MCF 10A (cell line): Measurements from ENCODE around the gene SLC35A1. TPM values are rescaled to one million over a fixed set of nuclear protein-coding genes. Genes with fewer than 3 reads are reported as not detected.
A peak's percentile ranks its signal among the peaks of the same experiment; 100 is the strongest.

Experiments used
- BruUV-seq: library from RNA; stranded (reverse); fragments of 400-500 nt; replicated peaks from 2 replicates; lab custom pipeline; 2021; lab: Mats Ljungman, UMichigan
- CTCF ChIA-PET: fragments of 300-600 bp; sonication (Branson Sonifier 250); formaldehyde crosslinking; extraction: SDS; loops from one replicate; lab custom pipeline; 2021; ENCODE audit warnings: antibody characterized with exemption, inconsistent platforms; lab: Yijun Ruan, JAX
- POLR2A ChIA-PET: fragments of 300-600, 350-650 bp; sonication (Branson Sonifier 250); formaldehyde crosslinking; extraction: SDS; loops from one replicate; lab custom pipeline; 2020; ENCODE audit warnings: antibody characterized with exemption, inconsistent platforms; lab: Yijun Ruan, JAX
- DNase-seq: peaks from one replicate; pipeline ENCODE4 v3.0.0-alpha.2; 2018; ENCODE audit not compliant: unreplicated experiment
- H3K27ac Mint-ChIP-seq: one replicate; pipeline ENCODE4 v1.8.0; 2022; ENCODE audit warnings: mild to moderate bottlenecking, low read depth, mixed read lengths; ENCODE audit not compliant: unreplicated experiment
- H3K27me3 Mint-ChIP-seq: one replicate; pipeline ENCODE4 v1.8.0; 2022; ENCODE audit warnings: mixed read lengths; ENCODE audit not compliant: insufficient read depth, unreplicated experiment
- H3K36me3 Mint-ChIP-seq: one replicate; pipeline ENCODE4 v1.8.0; 2022; ENCODE audit warnings: mild to moderate bottlenecking, moderate library complexity, mixed read lengths; ENCODE audit not compliant: insufficient read depth, unreplicated experiment
- H3K4me1 Mint-ChIP-seq: one replicate; pipeline ENCODE4 v1.8.0; 2022; ENCODE audit warnings: mixed read lengths; ENCODE audit not compliant: insufficient read depth, unreplicated experiment
- H3K4me3 Mint-ChIP-seq: one replicate; pipeline ENCODE4 v1.8.0; 2022; ENCODE audit warnings: mild to moderate bottlenecking, moderate library complexity, mixed read lengths; ENCODE audit not compliant: unreplicated experiment
- H3K9me3 Mint-ChIP-seq: one replicate; pipeline ENCODE4 v1.8.0; 2022; ENCODE audit warnings: mixed read lengths; ENCODE audit not compliant: unreplicated experiment
- CTCF ChIP-seq: fragments of 200-600 bp; IDR thresholded peaks from one replicate; pipeline ENCODE4 v1.8.0; 2022; ENCODE audit warnings: antibody characterized with exemption, mild to moderate bottlenecking; ENCODE audit not compliant: unreplicated experiment
- intact Hi-C: fragments of 100-400 bp; cut with micrococcal nuclease; formaldehyde crosslinking; loops from 2 replicates; pipeline ENCODE4 v1.14.1; 2022
- total RNA-seq: library from RNA; stranded (reverse); gene quantifications from 2 replicates; pipeline ENCODE4 v1.2.3, GENCODE V29; 2022

The SLC35A1 gene
- total RNA-seq, 1 experiment from 2014 or later: 10.3 TPM

GRCh38 chr6:87514831-87515230, 42.1 kb downstream of the SLC35A1 start:
- intact Hi-C loops: no loop called here
- BruUV-seq: no TSS peak
- Mint-ChIP-seq H3K9me3 (no peaks in the 10 kb centered on the region), H3K4me1 (no peaks in the 10 kb centered on the region), H3K27me3 (no peaks in the 10 kb centered on the region), H3K27ac (no peak overlapping the region), H3K4me3 (no peak overlapping the region), H3K36me3 (peaks cover 86% of the 10 kb centered on the region)
- DNase-seq: no peak
- no peak for TF ChIP-seq CTCF
- ChIA-PET POLR2A (interaction anchor here (0.7 kb wide), 1 partner anchor 228 kb away, joined by 3 read pairs; no protein-coding TSS in a partner anchor), CTCF (interaction anchor here (0.5 kb wide), 1 partner anchor 1356 kb away, joined by 4 read pairs; no protein-coding TSS in a partner anchor)

DNA sequence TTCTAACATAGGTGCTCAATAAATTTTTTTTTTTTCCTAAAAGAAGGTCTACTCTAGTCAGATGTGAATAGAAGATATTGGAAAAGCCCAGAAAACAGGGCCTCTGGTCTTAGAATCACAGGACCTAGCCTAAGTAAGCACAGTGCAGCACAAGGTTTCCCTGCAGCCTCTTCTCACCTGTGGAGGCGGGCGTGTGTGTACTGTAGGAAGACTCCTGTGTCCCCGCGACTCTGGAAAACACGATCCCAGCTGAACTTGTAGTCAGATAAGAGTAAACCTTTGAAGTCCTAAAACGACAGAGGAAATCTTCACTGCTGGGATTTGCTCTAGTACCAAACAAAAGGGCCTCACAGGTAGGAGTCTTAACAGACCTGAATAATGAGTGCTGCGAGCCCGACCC, 45.7 kb downstream of the SLC35A1 start:
- TF ChIP-seq CTCF: no peak
- H3K9me3 Mint-ChIP-seq: no peaks in the 10 kb centered on the region
- intact Hi-C loops: no loop called here
- DNase-seq: no peak
- H3K27me3 Mint-ChIP-seq: no peaks in the 10 kb centered on the region
- no peak overlapping the region for H3K4me3 Mint-ChIP-seq
- POLR2A ChIA-PET: interaction anchor here (0.8 kb wide), 1 partner anchor 13 kb away, joined by 3 read pairs; no protein-coding TSS in a partner anchor
- H3K36me3 Mint-ChIP-seq: peaks cover 77% of the 10 kb centered on the region
- no peak overlapping the region for H3K27ac Mint-ChIP-seq
- H3K4me1 Mint-ChIP-seq: no peaks in the 10 kb centered on the region
- CTCF ChIA-PET: no interaction called here
- BruUV-seq: no TSS peak

- no peak for DNase-seq
- intact Hi-C loops: no loop called here
- Mint-ChIP-seq H3K36me3 (peaks cover 52% of the 10 kb centered on the region), H3K27me3 (no peaks in the 10 kb centered on the region), H3K4me3 (no peak overlapping the region), H3K4me1 (no peaks in the 10 kb centered on the region), H3K9me3 (no peaks in the 10 kb centered on the region), H3K27ac (no peak overlapping the region)
- POLR2A ChIA-PET: interaction anchor here (0.6 to 0.9 kb wide), 3 partner anchors 9 to 230 kb away, joined by 3 to 6 read pairs (median 3); no protein-coding TSS in a partner anchor
- no peak for TF ChIP-seq CTCF
- CTCF ChIA-PET: interaction anchor here (0.6 kb wide), 1 partner anchor 12 kb away, joined by 3 read pairs; no protein-coding TSS in a partner anchor
- BruUV-seq: no TSS peak
Measured at GRCh38 chr6:87522686-87523085, 49.9 kb downstream of the SLC35A1 start.

DNA sequence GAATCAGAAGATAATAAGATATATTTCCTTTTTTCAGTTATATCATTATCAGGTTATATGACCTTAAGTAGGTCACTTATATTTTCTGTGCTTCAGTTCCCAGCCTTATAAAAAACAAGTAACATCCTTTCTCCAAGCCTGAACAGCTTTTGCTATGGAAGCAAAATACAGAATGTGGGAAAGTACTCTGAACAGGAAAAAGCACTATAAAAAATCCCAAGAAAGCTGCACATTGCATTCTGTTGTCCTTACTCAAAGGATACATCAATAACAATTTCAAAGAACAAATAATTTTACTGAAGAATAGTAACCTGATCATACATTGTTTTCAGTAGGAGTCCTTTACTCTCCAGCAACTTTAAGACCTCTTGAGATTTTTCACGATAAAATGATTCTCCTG, 56.4 kb downstream of the SLC35A1 start:
- TSS peak; percentile 14 for BruUV-seq
- H3K4me3 Mint-ChIP-seq: no peak overlapping the region
- H3K9me3 Mint-ChIP-seq: no peaks in the 10 kb centered on the region
- no peaks in the 10 kb centered on the region for H3K27me3 Mint-ChIP-seq
- POLR2A ChIA-PET: no interaction called here
- intact Hi-C loops: no loop called here
- no peak overlapping the region for H3K27ac Mint-ChIP-seq
- H3K36me3 Mint-ChIP-seq: peaks cover 47% of the 10 kb centered on the region
- CTCF ChIA-PET: no interaction called here
- no peak for TF ChIP-seq CTCF
- DNase-seq: no peak
- no peaks in the 10 kb centered on the region for H3K4me1 Mint-ChIP-seq
